Liver (tissue), 3 donors: ENCODE results near the gene DOK6.

Experiments
- ATF3 ChIP-seq: IDR thresholded peaks from 2 replicates; pipeline ENCODE4 v1.6.1; 2016; ENCODE audit warnings: antibody characterized with exemption
- CTCF ChIP-seq: fragments of 150-350 bp; IDR thresholded peaks from 2 replicates; pipeline ENCODE4 v1.5.1; 2017; ENCODE audit warnings: improper control_type of control experiment, low read depth, low read length; ENCODE audit not compliant: missing input control
- EGR1 ChIP-seq, 2 donors: IDR thresholded peaks; 2 replicates each; pipeline ENCODE4 v1.6.1; 2016 to 2018; ENCODE audit warnings: antibody characterized with exemption in 2 of 2, low read depth in 2 of 2
- FOXA1 ChIP-seq: IDR thresholded peaks from 2 replicates; pipeline ENCODE4 v1.6.1; 2016; ENCODE audit warnings: antibody characterized with exemption
- HNF4A ChIP-seq, 2 donors: conservative IDR thresholded peaks; 2 replicates each; pipeline ENCODE4 v1.6.1; 2016; ENCODE audit warnings: antibody characterized with exemption in 2 of 2, mild to moderate bottlenecking in 2 of 2
- JUND ChIP-seq, 2 donors: IDR thresholded peaks; 2 replicates each; pipeline ENCODE4 v1.6.1; 2016; ENCODE audit warnings: antibody characterized with exemption in 2 of 2
- MAX ChIP-seq: IDR thresholded peaks from 2 replicates; pipeline ENCODE4 v1.6.1; 2016; ENCODE audit warnings: antibody characterized with exemption
- NR2F2 ChIP-seq: IDR thresholded peaks from 2 replicates; pipeline ENCODE4 v1.6.1; 2016; ENCODE audit warnings: antibody characterized with exemption
- REST ChIP-seq: IDR thresholded peaks from 2 replicates; pipeline ENCODE4 v1.6.1; 2016; ENCODE audit warnings: antibody characterized with exemption, mild to moderate bottlenecking
- RXRA ChIP-seq, 2 donors: IDR thresholded peaks; 2 replicates each; pipeline ENCODE4 v1.6.1; 2017 to 2018; ENCODE audit warnings: antibody characterized with exemption in 2 of 2, mild to moderate bottlenecking in 1 of 2
- SP1 ChIP-seq: IDR thresholded peaks from 2 replicates; pipeline ENCODE4 v1.6.1; 2018; ENCODE audit warnings: antibody characterized with exemption, mild to moderate bottlenecking
- TAF1 ChIP-seq: conservative IDR thresholded peaks from 2 replicates; pipeline ENCODE4 v1.6.1; 2016; ENCODE audit warnings: antibody characterized with exemption, mild to moderate bottlenecking
- YY1 ChIP-seq: IDR thresholded peaks from 2 replicates; pipeline ENCODE4 v1.6.1; 2016; ENCODE audit warnings: antibody characterized with exemption, mild to moderate bottlenecking
- ZBTB33 ChIP-seq: IDR thresholded peaks from 2 replicates; pipeline ENCODE4 v1.6.1; 2016; ENCODE audit warnings: antibody characterized with exemption
- donor health status: healthy.
- donor health status: healthy.

- TF ChIP-seq CTCF, result no peak
- TF ChIP-seq RXRA (IDR thresholded peaks at IDR 0.05), result no peak
- no peak for TF ChIP-seq JUND (IDR thresholded peaks at IDR 0.05)
- no peak for TF ChIP-seq NR2F2
- no peak for TF ChIP-seq TAF1
- no peak for TF ChIP-seq ATF3
- TF ChIP-seq MAX, result no peak
- TF ChIP-seq SP1, result no peak
- no peak for TF ChIP-seq HNF4A (conservative IDR thresholded peaks at IDR 0.05)
- TF ChIP-seq EGR1 (IDR thresholded peaks at IDR 0.05; ENCODE audit: low read depth in 2 of 2), result no peak
- no peak for TF ChIP-seq YY1
- no peak for TF ChIP-seq ZBTB33
- TF ChIP-seq REST, result no peak
- no peak for TF ChIP-seq FOXA1
Measured at GRCh38 chr18:69528435-69528834, 127.7 kb downstream of the DOK6 start.
